ENCODE results near the gene CRK. TPM values are rescaled to one million over a fixed set of nuclear protein-coding genes. Genes with fewer than 3 reads are reported as not detected.

CRK gene
- total and polyA plus RNA-seq, 9 donors, result 31.7 to 60.6 (median 43.3) TPM

DNA sequence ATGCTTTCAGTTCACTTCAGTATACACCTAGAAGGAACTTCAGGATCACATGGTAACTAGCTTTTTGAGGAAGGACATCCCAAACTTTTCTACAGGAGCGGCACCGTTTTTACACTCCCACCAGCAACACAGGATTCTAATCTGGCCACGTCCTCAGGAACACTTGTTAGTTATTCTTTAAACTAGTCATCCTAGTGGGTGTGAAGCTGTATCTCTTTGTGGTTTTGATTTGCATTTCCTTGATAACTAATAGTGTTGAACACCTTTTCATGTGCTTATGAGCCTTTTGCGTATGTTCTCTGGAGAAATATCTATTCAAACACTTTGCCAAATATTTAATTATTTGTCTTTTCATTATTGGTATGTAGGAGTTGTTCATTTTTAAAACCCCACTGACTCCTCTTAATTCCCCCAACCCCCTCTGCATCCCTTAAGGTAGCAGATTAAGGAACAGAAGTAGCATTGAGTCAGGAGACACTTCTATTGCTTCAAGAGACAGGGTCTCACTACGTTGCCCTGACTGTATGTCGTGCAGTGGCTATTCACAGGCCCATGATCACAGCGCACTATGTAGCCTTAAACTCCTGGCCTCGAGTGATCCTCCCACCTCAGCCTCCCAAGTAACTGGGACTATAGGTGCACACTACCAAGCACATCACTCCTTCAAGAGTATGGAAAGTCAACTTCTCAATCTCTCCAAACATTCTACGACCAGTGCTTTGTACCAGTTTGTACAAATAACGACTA lies 81.4 kb downstream of the CRK start:
- H3K4me1 ChIP-seq (ENCODE audit: insufficient read depth), result peaks cover 27% of the 10 kb centered on the region

DNA sequence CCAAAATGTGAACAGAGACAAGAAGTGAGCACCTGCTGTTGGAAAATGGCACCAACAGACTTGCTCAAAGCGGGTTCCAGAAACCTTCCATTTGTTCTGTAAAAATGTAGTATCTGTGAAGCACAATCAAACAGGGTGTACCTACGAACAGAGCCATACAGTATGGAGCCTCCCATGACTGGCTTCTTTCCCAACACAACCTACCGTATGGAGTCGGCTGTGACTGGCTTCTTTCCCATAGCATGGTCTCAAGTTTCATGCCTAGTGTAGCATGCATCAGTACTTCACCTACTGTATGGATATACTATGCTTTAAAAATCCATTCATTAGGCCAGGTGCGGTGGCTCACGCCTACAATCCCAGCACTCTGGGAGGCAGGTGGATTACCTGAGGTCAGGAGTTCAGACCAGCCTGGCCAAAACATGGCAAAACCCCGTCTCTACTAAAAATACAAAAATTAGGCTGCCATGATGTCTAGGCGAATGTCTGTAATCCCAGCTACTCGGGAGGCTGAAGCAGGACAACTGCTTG lies 82.3 kb downstream of the CRK start:
- Histone ChIP-seq H3K27me3 (no peaks in the 10 kb centered on the region), H3K4me1 (ENCODE audit: insufficient read depth) (peaks cover 27% of the 10 kb centered on the region), H3K9me3 (no peaks in the 10 kb centered on the region), H3K27ac (no peak overlapping the region), H3K4me3 (no peak overlapping the region), H3K36me3 (no peaks in the 10 kb centered on the region)
- WGBS, 3 donors, result 45 to 48% (median 47%) methylated on average over 9 of the region's 9 CpGs
- intact Hi-C loops (cut with DNase I), result no loop called here
- TF ChIP-seq EP300 (IDR thresholded peaks at IDR 0.05) (no peak), POLR2A (IDR thresholded peaks at IDR 0.05) (no peak)
- TF ChIP-seq, protein P1, sequence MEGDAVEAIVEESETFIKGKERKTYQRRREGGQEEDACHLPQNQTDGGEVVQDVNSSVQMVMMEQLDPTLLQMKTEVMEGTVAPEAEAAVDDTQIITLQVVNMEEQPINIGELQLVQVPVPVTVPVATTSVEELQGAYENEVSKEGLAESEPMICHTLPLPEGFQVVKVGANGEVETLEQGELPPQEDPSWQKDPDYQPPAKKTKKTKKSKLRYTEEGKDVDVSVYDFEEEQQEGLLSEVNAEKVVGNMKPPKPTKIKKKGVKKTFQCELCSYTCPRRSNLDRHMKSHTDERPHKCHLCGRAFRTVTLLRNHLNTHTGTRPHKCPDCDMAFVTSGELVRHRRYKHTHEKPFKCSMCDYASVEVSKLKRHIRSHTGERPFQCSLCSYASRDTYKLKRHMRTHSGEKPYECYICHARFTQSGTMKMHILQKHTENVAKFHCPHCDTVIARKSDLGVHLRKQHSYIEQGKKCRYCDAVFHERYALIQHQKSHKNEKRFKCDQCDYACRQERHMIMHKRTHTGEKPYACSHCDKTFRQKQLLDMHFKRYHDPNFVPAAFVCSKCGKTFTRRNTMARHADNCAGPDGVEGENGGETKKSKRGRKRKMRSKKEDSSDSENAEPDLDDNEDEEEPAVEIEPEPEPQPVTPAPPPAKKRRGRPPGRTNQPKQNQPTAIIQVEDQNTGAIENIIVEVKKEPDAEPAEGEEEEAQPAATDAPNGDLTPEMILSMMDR (IDR thresholded peaks at IDR 0.05), result no peak
- DNase-seq, result no peak

More for the DNA sequence above, 81.4 kb downstream of the CRK start:
- H3K27ac ChIP-seq, result no peak overlapping the region
- no peaks in the 10 kb centered on the region for H3K27me3 ChIP-seq
- no peak for DNase-seq
- WGBS, 3 donors, result 49 to 53% (median 52%) methylated on average over 10 of the region's 10 CpGs
- H3K4me3 ChIP-seq, result no peak overlapping the region
- H3K9me3 ChIP-seq, result no peaks in the 10 kb centered on the region
- no peaks in the 10 kb centered on the region for H3K36me3 ChIP-seq
- TF ChIP-seq POLR2A (IDR thresholded peaks at IDR 0.05), result no peak
- intact Hi-C loops (cut with DNase I), result loop anchor here in 1 of 4 donors (5.0 kb wide), 1 partner anchor 138 kb away; no protein-coding TSS in a partner anchor

DNA sequence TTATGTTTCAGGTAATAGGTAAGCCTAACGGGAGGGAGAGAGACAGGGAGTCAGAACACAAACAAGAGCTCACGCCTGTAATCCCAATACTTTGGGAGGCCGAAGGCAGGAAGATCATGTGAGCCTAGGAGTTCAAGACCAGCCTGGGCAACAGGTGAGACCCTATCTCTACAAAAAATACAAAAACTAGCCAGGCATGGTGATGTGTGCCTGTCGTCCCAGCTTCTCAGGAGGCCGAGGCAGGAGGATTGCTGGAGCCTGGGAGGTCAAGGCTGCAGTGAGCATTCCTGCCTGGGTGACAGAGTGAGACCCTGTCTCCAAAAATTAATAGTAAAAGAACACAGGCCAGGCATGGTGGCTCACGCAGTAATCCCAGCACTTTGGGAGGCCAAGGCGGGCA lies 83.4 kb downstream of the CRK start:
- Histone ChIP-seq H3K9me3 (no peaks in the 10 kb centered on the region), H3K4me3 (no peak overlapping the region), H3K36me3 (no peaks in the 10 kb centered on the region), H3K27ac (no peak overlapping the region), H3K27me3 (no peaks in the 10 kb centered on the region), H3K4me1 (ENCODE audit: insufficient read depth) (peaks cover 26% of the 10 kb centered on the region)
- WGBS, 3 donors, result 65 to 75% (median 71%) methylated on average over 7 of the region's 7 CpGs
- no peak for DNase-seq
- no peak for TF ChIP-seq POLR2A (IDR thresholded peaks at IDR 0.05)
- TF ChIP-seq, protein P1 (IDR thresholded peaks at IDR 0.05), result no peak
- no peak for TF ChIP-seq EP300 (IDR thresholded peaks at IDR 0.05)
- intact Hi-C loops (cut with DNase I), result no loop called here

DNA sequence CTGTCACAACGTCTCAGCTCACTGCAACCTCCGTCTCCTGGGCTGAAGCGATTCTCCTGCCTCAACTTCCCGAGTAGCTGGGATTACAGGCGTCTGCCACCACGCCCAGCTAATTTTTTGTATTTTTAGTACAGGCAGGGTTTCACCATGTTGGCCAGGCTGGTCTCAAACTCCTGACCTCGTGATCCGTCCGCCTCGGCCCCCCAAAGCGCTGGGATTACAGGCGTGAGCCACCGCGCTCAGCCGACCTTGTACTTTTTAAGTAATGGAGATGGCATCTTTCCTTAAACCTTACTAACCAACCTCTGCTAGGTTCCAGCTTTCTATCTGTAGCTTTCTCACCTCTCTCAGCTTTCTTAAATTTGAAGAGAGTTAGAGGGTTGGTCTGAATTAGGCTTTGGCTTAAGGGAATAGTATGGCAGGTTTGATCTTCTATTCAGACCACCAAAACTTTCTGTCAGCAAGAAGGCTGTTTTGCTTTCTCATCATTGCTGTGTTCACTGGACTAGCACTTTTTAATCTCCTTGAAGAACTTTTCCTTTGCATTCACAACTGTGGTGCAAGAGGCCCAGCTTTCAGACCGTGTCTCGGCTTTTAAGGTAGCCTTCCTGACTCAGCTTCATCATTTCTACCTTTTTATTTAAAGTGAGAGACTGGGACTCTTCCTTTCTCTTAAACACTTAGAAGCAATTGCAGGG lies 84.0 kb downstream of the CRK start:
- Histone ChIP-seq H3K27ac (no peak overlapping the region), H3K4me3 (no peak overlapping the region), H3K4me1 (ENCODE audit: insufficient read depth) (peaks cover 23% of the 10 kb centered on the region), H3K9me3 (no peaks in the 10 kb centered on the region), H3K27me3 (no peaks in the 10 kb centered on the region), H3K36me3 (no peaks in the 10 kb centered on the region)
- WGBS, 3 donors, result 75 to 79% (median 77%) methylated on average over 17 of the region's 17 CpGs
- DNase-seq, result no peak
- TF ChIP-seq POLR2A (IDR thresholded peaks at IDR 0.05) (no peak), EP300 (IDR thresholded peaks at IDR 0.05) (no peak)
- TF ChIP-seq, protein P1 (IDR thresholded peaks at IDR 0.05), result no peak
- intact Hi-C loops (cut with DNase I), result no loop called here

Other genes starting within 250 kb of the CRK start
- not detected for gene BHLHA9, start 185.8 kb downstream of the CRK start, total RNA-seq
- not detected for gene BHLHA9, start 185.8 kb downstream of the CRK start, polyA plus RNA-seq
- gene TRARG1, start 176.6 kb downstream of the CRK start, total RNA-seq, result under 1 TPM in 2 of 7 donors, not detected in 5; 0.07 to 0.12 TPM
- under 1 TPM; 0.04 to 0.28 TPM for gene TRARG1, start 176.6 kb downstream of the CRK start, polyA plus RNA-seq
- gene YWHAE, start 56.0 kb downstream of the CRK start, total RNA-seq, result 100 to 1,000 TPM; 384 to 524 (median 452) TPM
- gene YWHAE, start 56.0 kb downstream of the CRK start, polyA plus RNA-seq, result 100 to 1,000 TPM; 288 to 589 TPM
- 100 to 1,000 TPM in 5 of 7 donors, 10 to 100 TPM in 2; 41.8 to 140 (median 106) TPM for gene MYO1C, start 36.5 kb upstream of the CRK start, total RNA-seq
- gene MYO1C, start 36.5 kb upstream of the CRK start, polyA plus RNA-seq, result 10 to 100 TPM; 49.4 to 72.2 TPM
- gene INPP5K, start 60.4 kb upstream of the CRK start, total RNA-seq, result 10 to 100 TPM; 23.0 to 39.1 (median 28.3) TPM
- 10 to 100 TPM; 27.7 to 33.8 TPM for gene INPP5K, start 60.4 kb upstream of the CRK start, polyA plus RNA-seq
- 10 to 100 TPM; 16.8 to 64.0 (median 52.6) TPM for gene PITPNA, start 106.6 kb upstream of the CRK start, total RNA-seq
- gene PITPNA, start 106.6 kb upstream of the CRK start, polyA plus RNA-seq, result 100 to 1,000 TPM in 1 of 2 donors, 10 to 100 TPM in 1; 24.8 to 122 TPM
- gene SLC43A2, start 172.6 kb upstream of the CRK start, total RNA-seq, result 10 to 100 TPM in 3 of 7 donors, 1 to 10 TPM in 4; 3.5 to 24.6 (median 8.8) TPM
- 1 to 10 TPM; 5.0 to 7.1 TPM for gene SLC43A2, start 172.6 kb upstream of the CRK start, polyA plus RNA-seq
- 10 to 100 TPM in 1 of 7 donors, 1 to 10 TPM in 6; 2.6 to 10.2 (median 5.7) TPM for gene SCARF1, start 189.5 kb upstream of the CRK start, total RNA-seq
- gene SCARF1, start 189.5 kb upstream of the CRK start, polyA plus RNA-seq, result 1 to 10 TPM; 1.7 to 6.5 TPM
- gene RILP, start 193.6 kb upstream of the CRK start, total RNA-seq, result 10 to 100 TPM in 1 of 7 donors, 1 to 10 TPM in 6; 3.0 to 11.0 (median 5.7) TPM
- 1 to 10 TPM; 2.3 to 6.2 TPM for gene RILP, start 193.6 kb upstream of the CRK start, polyA plus RNA-seq
- 100 to 1,000 TPM; 146 to 379 (median 290) TPM for gene PRPF8, start 228.6 kb upstream of the CRK start, total RNA-seq
- 100 to 1,000 TPM; 150 to 186 TPM for gene PRPF8, start 228.6 kb upstream of the CRK start, polyA plus RNA-seq